WTC11 (cell line): ENCODE results near the gene SNX17. TPM values are rescaled to one million over a fixed set of nuclear protein-coding genes. Genes with fewer than 3 reads are reported as not detected.

Source experiments
- ATAC-seq: fragments of 200-7000 bp; cut with Tn5 transposase; 2 replicates; pipeline ENCODE4 v1.10.0; 2021; ENCODE audit warnings: mild to moderate bottlenecking, moderate library complexity
- CTCF ChIA-PET: fragments of 300-600 bp; sonication (Branson Sonifier 250); formaldehyde crosslinking; loops from one replicate; lab custom pipeline; 2021; ENCODE audit warnings: antibody characterized with exemption; lab: Charles Lee
- POLR2A ChIA-PET: fragments of 350-600 bp; sonication (Branson Sonifier 250); formaldehyde crosslinking; loops from one replicate; lab custom pipeline; 2021; ENCODE audit warnings: antibody characterized with exemption; lab: Charles Lee
- DNase-seq: peaks from one replicate; pipeline ENCODE4 v3.0.0; 2021; ENCODE audit warnings: low spot score
- H3K27ac Mint-ChIP-seq: 2 replicates; pipeline ENCODE4 v1.8.0; 2021; ENCODE audit warnings: mixed read lengths
- H3K27me3 Mint-ChIP-seq: 2 replicates; pipeline ENCODE4 v1.8.0; 2021; ENCODE audit warnings: low read depth, mild to moderate bottlenecking, moderate library complexity, mixed read lengths
- H3K36me3 Mint-ChIP-seq: 2 replicates; pipeline ENCODE4 v1.8.0; 2021; ENCODE audit warnings: mixed read lengths
- H3K4me1 Mint-ChIP-seq: 2 replicates; pipeline ENCODE4 v1.8.0; 2022; ENCODE audit warnings: mixed read lengths
- H3K4me3 Mint-ChIP-seq: 2 replicates; pipeline ENCODE4 v1.8.0; 2021; ENCODE audit warnings: mild to moderate bottlenecking, moderate library complexity, mixed read lengths
- H3K9me3 Mint-ChIP-seq: 2 replicates; pipeline ENCODE4 v1.8.0; 2021; ENCODE audit warnings: mixed read lengths
- ATF1 ChIP-seq: sonication (generic); formaldehyde crosslinking; IDR thresholded peaks from 2 replicates; pipeline ENCODE4 v1.8.1; 2023; ENCODE audit warnings: mild to moderate bottlenecking, moderate library complexity, missing genetic modification reagents
- GRHL2 ChIP-seq: fragments of 250-450 bp; sonication (Bioruptor Pico); IDR thresholded peaks from 2 replicates; pipeline ENCODE4 v1.8.0; 2022; ENCODE audit warnings: mild to moderate bottlenecking, moderate library complexity; ENCODE audit not compliant: insufficient replicate concordance, severe bottlenecking
- NFYB ChIP-seq: sonication (generic); formaldehyde crosslinking; conservative IDR thresholded peaks from 2 replicates; pipeline ENCODE4 v1.8.0; 2022; ENCODE audit warnings: low read depth, missing genetic modification reagents
- NR1H2 ChIP-seq: sonication (generic); formaldehyde crosslinking; IDR thresholded peaks from 2 replicates; pipeline ENCODE4 v1.9.0; 2021; ENCODE audit warnings: mild to moderate bottlenecking, moderate library complexity, missing genetic modification reagents
- SMAD3 ChIP-seq: sonication (generic); formaldehyde crosslinking; IDR thresholded peaks from 2 replicates; pipeline ENCODE4 v1.8.0; 2022; ENCODE audit warnings: missing genetic modification reagents, mild to moderate bottlenecking, borderline replicate concordance
- SOX15 ChIP-seq: fragments of 250-450 bp; sonication (Bioruptor Pico); IDR thresholded peaks from 2 replicates; pipeline ENCODE4 v1.9.0; 2021; ENCODE audit warnings: mild to moderate bottlenecking
- TCF7 ChIP-seq: sonication (generic); formaldehyde crosslinking; IDR thresholded peaks from 2 replicates; pipeline ENCODE4 v1.8.0; 2022; ENCODE audit warnings: mild to moderate bottlenecking, low read depth, missing genetic modification reagents, moderate library complexity
- ZNF219 ChIP-seq: sonication (generic); formaldehyde crosslinking; IDR thresholded peaks from 2 replicates; pipeline ENCODE4 v1.8.0; 2023; ENCODE audit warnings: missing genetic modification reagents, mild to moderate bottlenecking, borderline replicate concordance
- ZNF317 ChIP-seq: sonication (generic); formaldehyde crosslinking; IDR thresholded peaks from 2 replicates; pipeline ENCODE4 v1.8.1; 2023; ENCODE audit warnings: low read depth, mild to moderate bottlenecking, moderate library complexity, missing genetic modification reagents, borderline replicate concordance
- ZNF671 ChIP-seq: fragments of 250-450 bp; sonication (Bioruptor Pico); IDR thresholded peaks from 2 replicates; pipeline ENCODE4 v1.8.0; 2021; ENCODE audit warnings: mild to moderate bottlenecking
- ZSCAN18 ChIP-seq: fragments of 250-450 bp; sonication (Bioruptor Pico); IDR thresholded peaks from 2 replicates; pipeline ENCODE4 v2.1.2; 2022; ENCODE audit warnings: mild to moderate bottlenecking, moderate library complexity
- total RNA-seq: library from RNA; stranded (reverse); gene quantifications from 3 replicates; pipeline ENCODE4 v1.2.3, GENCODE V29; 2021
- TF ChIP-seq, protein P1 (sequence below): fragments of 200-600 bp; IDR thresholded peaks from 2 replicates; pipeline ENCODE4 v1.8.0; 2022; ENCODE audit warnings: antibody characterized with exemption
- TF ChIP-seq, protein P2 (sequence below): sonication (generic); formaldehyde crosslinking; IDR thresholded peaks from 2 replicates; pipeline ENCODE4 v1.8.0; 2023; ENCODE audit warnings: mild to moderate bottlenecking, missing genetic modification reagents
- TF ChIP-seq, protein P3 (sequence below): sonication (generic); formaldehyde crosslinking; IDR thresholded peaks from 2 replicates; pipeline ENCODE4 v1.8.0; 2023; ENCODE audit warnings: missing genetic modification reagents
- TF ChIP-seq, protein P4 (sequence below): fragments of 250-450 bp; sonication (Bioruptor Pico); IDR thresholded peaks from 2 replicates; pipeline ENCODE4 v1.9.0; 2021; ENCODE audit warnings: mild to moderate bottlenecking

The SNX17 gene
- total RNA-seq, 1 experiment from 2014 or later, result 74.7 TPM

- peaks cover 8% of the 10 kb centered on the region for H3K9me3 Mint-ChIP-seq
- peak overlapping the region; percentile 97 for H3K27ac Mint-ChIP-seq
- peaks cover 18% of the 10 kb centered on the region for H3K4me1 Mint-ChIP-seq
- peaks cover 13% of the 10 kb centered on the region for H3K36me3 Mint-ChIP-seq
- peak overlapping the region; percentile 84 for H3K4me3 Mint-ChIP-seq
- DNase-seq (peak; percentile 51), ATAC-seq (peak; percentile 55)
- POLR2A ChIA-PET, result interaction anchor here (0.6 to 1.5 kb wide), 4 partner anchors 23 to 390 kb away, joined by 3 to 5 read pairs (median 3); partner anchors contain the start of genes CCDC121 and GPN1
- CTCF ChIA-PET, result interaction anchor here (0.6 to 3.9 kb wide), 6 partner anchors 9 to 275 kb away, joined by 3 to 52 read pairs (median 4); partner anchors contain the start of gene NRBP1
- H3K27me3 Mint-ChIP-seq, result peaks cover 13% of the 10 kb centered on the region
- TF ChIP-seq, protein P1, sequence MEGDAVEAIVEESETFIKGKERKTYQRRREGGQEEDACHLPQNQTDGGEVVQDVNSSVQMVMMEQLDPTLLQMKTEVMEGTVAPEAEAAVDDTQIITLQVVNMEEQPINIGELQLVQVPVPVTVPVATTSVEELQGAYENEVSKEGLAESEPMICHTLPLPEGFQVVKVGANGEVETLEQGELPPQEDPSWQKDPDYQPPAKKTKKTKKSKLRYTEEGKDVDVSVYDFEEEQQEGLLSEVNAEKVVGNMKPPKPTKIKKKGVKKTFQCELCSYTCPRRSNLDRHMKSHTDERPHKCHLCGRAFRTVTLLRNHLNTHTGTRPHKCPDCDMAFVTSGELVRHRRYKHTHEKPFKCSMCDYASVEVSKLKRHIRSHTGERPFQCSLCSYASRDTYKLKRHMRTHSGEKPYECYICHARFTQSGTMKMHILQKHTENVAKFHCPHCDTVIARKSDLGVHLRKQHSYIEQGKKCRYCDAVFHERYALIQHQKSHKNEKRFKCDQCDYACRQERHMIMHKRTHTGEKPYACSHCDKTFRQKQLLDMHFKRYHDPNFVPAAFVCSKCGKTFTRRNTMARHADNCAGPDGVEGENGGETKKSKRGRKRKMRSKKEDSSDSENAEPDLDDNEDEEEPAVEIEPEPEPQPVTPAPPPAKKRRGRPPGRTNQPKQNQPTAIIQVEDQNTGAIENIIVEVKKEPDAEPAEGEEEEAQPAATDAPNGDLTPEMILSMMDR, result peak; percentile 64
- TF ChIP-seq SOX15 (CRISPR knock-in tag), result no peak
Measured at GRCh38 chr2:27407798-27408491, 37.5 kb downstream of the SNX17 start.

- Mint-ChIP-seq H3K36me3 (peaks cover 13% of the 10 kb centered on the region), H3K4me1 (peaks cover 18% of the 10 kb centered on the region), H3K27ac (peak overlapping the region; percentile 97), H3K4me3 (peak overlapping the region; percentile 84), H3K9me3 (peaks cover 8% of the 10 kb centered on the region), H3K27me3 (peaks cover 13% of the 10 kb centered on the region)
- CTCF ChIA-PET, result interaction anchor here (1.0 to 3.9 kb wide), 8 partner anchors 8 to 275 kb away, joined by 3 to 52 read pairs (median 4); partner anchors contain the start of genes NRBP1 and ZNF513
- POLR2A ChIA-PET, result interaction anchor here (0.7 to 2.5 kb wide), 4 partner anchors 20 to 390 kb away, joined by 3 to 28 read pairs (median 3); partner anchors contain the start of genes CCDC121, GPN1, NRBP1 and ZNF513
- ATAC-seq (peak; percentile 34), DNase-seq (no peak)
- TF ChIP-seq, protein P2, sequence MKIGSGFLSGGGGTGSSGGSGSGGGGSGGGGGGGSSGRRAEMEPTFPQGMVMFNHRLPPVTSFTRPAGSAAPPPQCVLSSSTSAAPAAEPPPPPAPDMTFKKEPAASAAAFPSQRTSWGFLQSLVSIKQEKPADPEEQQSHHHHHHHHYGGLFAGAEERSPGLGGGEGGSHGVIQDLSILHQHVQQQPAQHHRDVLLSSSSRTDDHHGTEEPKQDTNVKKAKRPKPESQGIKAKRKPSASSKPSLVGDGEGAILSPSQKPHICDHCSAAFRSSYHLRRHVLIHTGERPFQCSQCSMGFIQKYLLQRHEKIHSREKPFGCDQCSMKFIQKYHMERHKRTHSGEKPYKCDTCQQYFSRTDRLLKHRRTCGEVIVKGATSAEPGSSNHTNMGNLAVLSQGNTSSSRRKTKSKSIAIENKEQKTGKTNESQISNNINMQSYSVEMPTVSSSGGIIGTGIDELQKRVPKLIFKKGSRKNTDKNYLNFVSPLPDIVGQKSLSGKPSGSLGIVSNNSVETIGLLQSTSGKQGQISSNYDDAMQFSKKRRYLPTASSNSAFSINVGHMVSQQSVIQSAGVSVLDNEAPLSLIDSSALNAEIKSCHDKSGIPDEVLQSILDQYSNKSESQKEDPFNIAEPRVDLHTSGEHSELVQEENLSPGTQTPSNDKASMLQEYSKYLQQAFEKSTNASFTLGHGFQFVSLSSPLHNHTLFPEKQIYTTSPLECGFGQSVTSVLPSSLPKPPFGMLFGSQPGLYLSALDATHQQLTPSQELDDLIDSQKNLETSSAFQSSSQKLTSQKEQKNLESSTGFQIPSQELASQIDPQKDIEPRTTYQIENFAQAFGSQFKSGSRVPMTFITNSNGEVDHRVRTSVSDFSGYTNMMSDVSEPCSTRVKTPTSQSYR (CRISPR knock-in tag), result no peak
- TF ChIP-seq ZSCAN18 (CRISPR knock-in tag), result no peak
- TF ChIP-seq, protein P3, sequence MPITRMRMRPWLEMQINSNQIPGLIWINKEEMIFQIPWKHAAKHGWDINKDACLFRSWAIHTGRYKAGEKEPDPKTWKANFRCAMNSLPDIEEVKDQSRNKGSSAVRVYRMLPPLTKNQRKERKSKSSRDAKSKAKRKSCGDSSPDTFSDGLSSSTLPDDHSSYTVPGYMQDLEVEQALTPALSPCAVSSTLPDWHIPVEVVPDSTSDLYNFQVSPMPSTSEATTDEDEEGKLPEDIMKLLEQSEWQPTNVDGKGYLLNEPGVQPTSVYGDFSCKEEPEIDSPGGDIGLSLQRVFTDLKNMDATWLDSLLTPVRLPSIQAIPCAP, result no peak
Measured at GRCh38 chr2:27408601-27409320, 38.3 kb downstream of the SNX17 start.

DNA sequence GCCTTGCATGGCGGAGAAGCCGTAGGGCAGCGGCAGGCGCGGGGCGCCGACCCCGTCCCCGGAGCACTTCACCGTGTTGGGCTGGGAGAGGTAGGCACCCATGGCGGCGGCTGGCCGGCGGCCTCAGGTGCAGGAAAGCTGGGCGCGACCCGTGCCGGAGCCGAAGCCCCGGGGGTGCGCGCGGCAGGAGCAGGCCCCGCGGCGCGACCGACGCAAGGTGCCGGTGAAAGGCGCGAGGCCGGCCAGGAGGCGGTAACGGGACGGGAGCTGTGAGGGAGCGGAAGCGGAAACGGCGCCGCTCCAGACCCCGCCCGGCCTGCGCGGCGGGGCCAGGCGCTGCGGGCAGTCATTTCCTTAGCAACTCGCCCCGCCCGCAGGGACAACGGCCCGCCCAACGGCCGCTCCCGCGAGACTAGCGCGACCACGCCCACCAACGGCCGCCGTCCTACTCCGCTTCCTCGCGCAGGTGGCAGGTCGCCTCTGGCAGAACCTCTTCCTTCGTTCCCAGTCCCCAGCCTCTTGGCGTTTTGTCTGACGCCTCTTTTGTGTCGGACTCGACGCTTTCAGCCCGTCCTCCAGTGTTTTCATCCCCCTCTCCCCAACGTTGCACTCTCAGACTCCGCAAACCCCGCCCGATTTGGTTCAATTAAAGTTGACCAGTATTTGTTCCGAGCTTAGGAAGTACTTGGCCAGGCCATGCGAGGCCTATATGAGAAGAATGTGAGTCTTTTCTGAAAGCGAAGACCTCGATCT lies 39.1 kb downstream of the SNX17 start, which contains the start of gene PPM1G:
TSS of gene PPM1G (minus strand) at position 271 of the 753 bp plus-strand sequence. CDS start at position 102, 169 bp downstream.
- peaks cover 13% of the 10 kb centered on the region for H3K36me3 Mint-ChIP-seq
- peaks cover 13% of the 10 kb centered on the region for H3K27me3 Mint-ChIP-seq
- H3K9me3 Mint-ChIP-seq, result peaks cover 8% of the 10 kb centered on the region
- ChIA-PET POLR2A (interaction anchor here (0.6 to 2.5 kb wide), 3 partner anchors 19 to 232 kb away, joined by 3 to 28 read pairs (median 3); partner anchors contain the start of genes NRBP1 and ZNF513), CTCF (interaction anchor here (0.6 to 3.9 kb wide), 7 partner anchors 9 to 274 kb away, joined by 3 to 52 read pairs (median 4); partner anchors contain the start of genes NRBP1, ZNF512 and ZNF513)
- H3K4me1 Mint-ChIP-seq, result peaks cover 18% of the 10 kb centered on the region
- peak; percentile 98 for DNase-seq
- H3K27ac Mint-ChIP-seq, result peak within 1 kb of the TSS; percentile 97
- H3K4me3 Mint-ChIP-seq, result peak within 1 kb of the TSS; percentile 84
- ATAC-seq, result peak; percentile 92
- TF ChIP-seq ZNF671 (CRISPR knock-in tag), result no peak
- no peak for TF ChIP-seq ZNF317 (CRISPR knock-in tag)
- TF ChIP-seq ZNF219 (CRISPR knock-in tag), result no peak
- 0 out of 2 replicates have a peak, but pooled peaks have one; percentile 39 for TF ChIP-seq SMAD3 (CRISPR knock-in tag)
- no peak for TF ChIP-seq TCF7 (CRISPR knock-in tag)
- TF ChIP-seq ATF1 (CRISPR knock-in tag), result peak; percentile 73; the same call in 1 of the 2 replicates
- TF ChIP-seq NR1H2 (CRISPR knock-in tag), result no peak
- TF ChIP-seq NFYB (CRISPR knock-in tag), result no peak; the same call in 1 of the 2 replicates
- TF ChIP-seq, protein P4, sequence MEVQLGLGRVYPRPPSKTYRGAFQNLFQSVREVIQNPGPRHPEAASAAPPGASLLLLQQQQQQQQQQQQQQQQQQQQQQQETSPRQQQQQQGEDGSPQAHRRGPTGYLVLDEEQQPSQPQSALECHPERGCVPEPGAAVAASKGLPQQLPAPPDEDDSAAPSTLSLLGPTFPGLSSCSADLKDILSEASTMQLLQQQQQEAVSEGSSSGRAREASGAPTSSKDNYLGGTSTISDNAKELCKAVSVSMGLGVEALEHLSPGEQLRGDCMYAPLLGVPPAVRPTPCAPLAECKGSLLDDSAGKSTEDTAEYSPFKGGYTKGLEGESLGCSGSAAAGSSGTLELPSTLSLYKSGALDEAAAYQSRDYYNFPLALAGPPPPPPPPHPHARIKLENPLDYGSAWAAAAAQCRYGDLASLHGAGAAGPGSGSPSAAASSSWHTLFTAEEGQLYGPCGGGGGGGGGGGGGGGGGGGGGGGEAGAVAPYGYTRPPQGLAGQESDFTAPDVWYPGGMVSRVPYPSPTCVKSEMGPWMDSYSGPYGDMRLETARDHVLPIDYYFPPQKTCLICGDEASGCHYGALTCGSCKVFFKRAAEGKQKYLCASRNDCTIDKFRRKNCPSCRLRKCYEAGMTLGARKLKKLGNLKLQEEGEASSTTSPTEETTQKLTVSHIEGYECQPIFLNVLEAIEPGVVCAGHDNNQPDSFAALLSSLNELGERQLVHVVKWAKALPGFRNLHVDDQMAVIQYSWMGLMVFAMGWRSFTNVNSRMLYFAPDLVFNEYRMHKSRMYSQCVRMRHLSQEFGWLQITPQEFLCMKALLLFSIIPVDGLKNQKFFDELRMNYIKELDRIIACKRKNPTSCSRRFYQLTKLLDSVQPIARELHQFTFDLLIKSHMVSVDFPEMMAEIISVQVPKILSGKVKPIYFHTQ (CRISPR knock-in tag), result no peak
- no peak for TF ChIP-seq GRHL2
